Lower lobe of right lung (tissue), 2 donors: ENCODE measurements around the gene OGFR. TPM values are rescaled to one million over a fixed set of nuclear protein-coding genes. Genes with fewer than 3 reads are reported as not detected.

ENCODE experiments used
- ATAC-seq, 2 donors: fragments of 200-7000 bp; cut with Tn5 transposase; one replicate each; pipeline ENCODE4 v1.9.1; 2020 to 2022; ENCODE audit warnings: mild to moderate bottlenecking in 2 of 2, moderate library complexity in 2 of 2
- DNase-seq: peaks from one replicate; pipeline ENCODE4 v3.0.0-alpha.2; 2020
- H3K27ac ChIP-seq: fragments of 200-600 bp; one replicate; pipeline ENCODE4 v1.8.0; 2022
- H3K27me3 ChIP-seq: fragments of 200-600 bp; one replicate; pipeline ENCODE4 v1.8.0; 2022; ENCODE audit warnings: low read depth
- H3K36me3 ChIP-seq: fragments of 200-600 bp; one replicate; pipeline ENCODE4 v1.8.0; 2022; ENCODE audit warnings: mild to moderate bottlenecking
- H3K4me1 ChIP-seq: fragments of 200-600 bp; one replicate; pipeline ENCODE4 v1.8.0; 2022
- H3K4me3 ChIP-seq: fragments of 200-600 bp; one replicate; pipeline ENCODE4 v1.8.0; 2022; ENCODE audit warnings: mild to moderate bottlenecking
- H3K9me3 ChIP-seq: fragments of 200-600 bp; one replicate; pipeline ENCODE4 v1.8.0; 2022
- intact Hi-C: fragments of 100-400 bp; cut with DNase I; formaldehyde crosslinking; loops from one replicate; pipeline ENCODE4 v1.11.0; 2022
- total RNA-seq: library from RNA; stranded (reverse); fragmentation: NEBNext Ultra II Directional; extraction: Animal tissue kit (Norgen Biotek cat#: 25700); gene quantifications from one replicate; pipeline ENCODE4 v1.2.1, GENCODE V29; 2021
- TF ChIP-seq, protein P1 (sequence below): fragments of 200-600 bp; IDR thresholded peaks from one replicate; pipeline ENCODE4 v1.8.0; 2022; ENCODE audit warnings: antibody characterized with exemption, mild to moderate bottlenecking
- donor health status: DM: no; HTN: yes; CAD: no; lungs with severe emphysema.

OGFR gene
- total RNA-seq, 1 donor from 2014 or later, result 69.4 TPM

DNA sequence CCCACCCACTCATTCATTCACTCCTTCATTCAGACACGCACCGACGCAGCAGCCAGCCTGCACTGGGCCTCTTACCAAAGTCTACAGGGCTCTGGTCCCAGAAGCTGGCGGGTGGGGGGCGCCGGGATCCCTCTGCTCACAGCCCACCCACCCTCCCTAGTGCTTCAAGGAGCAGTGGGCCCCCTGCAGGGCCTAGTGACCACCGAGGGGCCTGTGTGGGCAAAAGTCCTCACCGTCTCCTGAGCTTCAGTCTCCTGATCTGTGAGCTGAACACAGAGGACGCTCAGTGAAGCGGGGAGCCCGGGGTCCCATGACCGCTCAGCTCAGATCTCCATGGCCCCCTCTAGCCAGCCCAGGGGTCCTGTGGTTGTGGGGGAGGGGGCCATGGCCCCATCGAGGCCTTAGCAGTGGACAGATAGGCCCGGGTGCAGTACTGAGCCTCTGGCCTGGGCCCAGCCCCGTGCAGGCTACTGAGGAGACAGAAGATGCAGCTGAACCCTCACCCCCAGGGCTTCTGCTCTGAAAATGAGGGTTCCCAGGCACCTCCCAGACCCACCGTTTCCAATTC lies 41.8 kb upstream of the OGFR start:
- TF ChIP-seq, protein P1, sequence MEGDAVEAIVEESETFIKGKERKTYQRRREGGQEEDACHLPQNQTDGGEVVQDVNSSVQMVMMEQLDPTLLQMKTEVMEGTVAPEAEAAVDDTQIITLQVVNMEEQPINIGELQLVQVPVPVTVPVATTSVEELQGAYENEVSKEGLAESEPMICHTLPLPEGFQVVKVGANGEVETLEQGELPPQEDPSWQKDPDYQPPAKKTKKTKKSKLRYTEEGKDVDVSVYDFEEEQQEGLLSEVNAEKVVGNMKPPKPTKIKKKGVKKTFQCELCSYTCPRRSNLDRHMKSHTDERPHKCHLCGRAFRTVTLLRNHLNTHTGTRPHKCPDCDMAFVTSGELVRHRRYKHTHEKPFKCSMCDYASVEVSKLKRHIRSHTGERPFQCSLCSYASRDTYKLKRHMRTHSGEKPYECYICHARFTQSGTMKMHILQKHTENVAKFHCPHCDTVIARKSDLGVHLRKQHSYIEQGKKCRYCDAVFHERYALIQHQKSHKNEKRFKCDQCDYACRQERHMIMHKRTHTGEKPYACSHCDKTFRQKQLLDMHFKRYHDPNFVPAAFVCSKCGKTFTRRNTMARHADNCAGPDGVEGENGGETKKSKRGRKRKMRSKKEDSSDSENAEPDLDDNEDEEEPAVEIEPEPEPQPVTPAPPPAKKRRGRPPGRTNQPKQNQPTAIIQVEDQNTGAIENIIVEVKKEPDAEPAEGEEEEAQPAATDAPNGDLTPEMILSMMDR, result no peak
- Histone ChIP-seq H3K4me3 (no peak overlapping the region), H3K27me3 (peaks cover 51% of the 10 kb centered on the region), H3K27ac (no peak overlapping the region), H3K9me3 (no peaks in the 10 kb centered on the region), H3K36me3 (no peaks in the 10 kb centered on the region), H3K4me1 (no peaks in the 10 kb centered on the region)
- DNase-seq (peak; percentile 35), ATAC-seq (no peak)
- intact Hi-C loops, result no loop called here

DNA sequence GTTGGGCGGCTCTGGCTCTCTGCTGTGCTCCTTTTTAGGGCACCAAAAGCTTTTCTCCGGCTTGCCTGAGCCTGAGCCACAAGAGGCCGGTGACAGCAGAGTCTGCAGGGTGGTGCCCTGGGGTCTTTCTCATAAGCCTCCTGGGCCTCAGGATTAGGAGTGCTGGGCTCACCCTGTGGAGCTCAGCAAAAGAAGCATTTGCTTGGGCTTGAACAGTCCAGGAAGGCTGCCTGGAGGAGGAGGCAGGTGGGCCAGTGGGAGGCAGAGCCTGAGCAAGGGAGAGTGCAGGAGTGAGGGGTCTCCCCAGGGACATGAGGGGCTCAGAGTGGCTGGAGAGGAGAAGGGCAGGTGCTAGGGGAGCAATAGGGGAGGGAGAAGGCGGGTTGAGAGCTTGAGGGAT lies 41.2 kb upstream of the OGFR start:
- no peaks in the 10 kb centered on the region for H3K36me3 ChIP-seq
- ATAC-seq (no peak), DNase-seq (peak; percentile 24)
- no peaks in the 10 kb centered on the region for H3K4me1 ChIP-seq
- intact Hi-C loops, result no loop called here
- TF ChIP-seq, protein P1, result no peak
- H3K27ac ChIP-seq, result no peak overlapping the region
- no peaks in the 10 kb centered on the region for H3K9me3 ChIP-seq
- H3K27me3 ChIP-seq, result peaks cover 52% of the 10 kb centered on the region
- no peak overlapping the region for H3K4me3 ChIP-seq

DNA sequence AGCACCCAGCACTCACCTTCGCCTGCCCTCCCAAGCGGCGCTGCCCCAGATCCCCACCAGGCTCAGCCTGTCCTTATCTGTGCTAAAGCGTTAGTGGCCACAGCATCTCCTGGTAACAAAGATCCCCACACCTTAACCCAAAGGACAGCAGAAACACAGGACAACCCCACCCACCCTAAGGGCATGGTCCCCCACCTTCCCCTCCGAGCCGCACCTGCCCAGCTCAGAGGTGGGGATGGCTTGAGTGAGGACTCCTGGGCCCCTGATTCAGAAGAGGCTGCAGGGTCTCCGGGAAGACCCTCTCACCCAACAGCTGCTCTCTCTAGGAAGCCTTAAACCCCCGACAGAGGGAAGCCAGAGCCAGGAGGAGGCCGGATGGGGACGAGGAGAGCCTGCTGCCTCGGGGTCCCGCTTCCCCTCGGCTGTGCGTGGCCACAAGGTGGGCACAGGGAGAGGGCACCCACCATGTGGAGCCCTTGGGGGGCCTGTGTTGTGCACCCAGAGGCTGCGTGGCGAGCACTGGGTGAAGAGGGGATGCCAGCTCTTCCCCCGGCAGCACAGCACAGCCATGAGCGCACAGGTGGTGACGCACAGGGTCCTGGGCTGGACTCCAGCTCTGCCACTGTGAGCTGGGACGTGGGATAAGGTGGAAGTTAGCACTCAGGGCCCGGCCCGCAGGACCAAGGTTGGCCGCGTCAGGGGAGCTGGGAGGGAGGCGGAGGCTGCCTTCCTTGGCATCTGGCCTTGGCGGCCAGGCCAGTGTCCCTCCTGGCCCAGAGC lies 40.3 kb upstream of the OGFR start:
- Histone ChIP-seq H3K9me3 (no peaks in the 10 kb centered on the region), H3K4me1 (no peaks in the 10 kb centered on the region), H3K4me3 (no peak overlapping the region), H3K27ac (no peak overlapping the region), H3K27me3 (peaks cover 52% of the 10 kb centered on the region), H3K36me3 (no peaks in the 10 kb centered on the region)
- ATAC-seq (no peak), DNase-seq (peak; percentile 24)
- TF ChIP-seq, protein P1, result no peak
- intact Hi-C loops, result no loop called here

DNA sequence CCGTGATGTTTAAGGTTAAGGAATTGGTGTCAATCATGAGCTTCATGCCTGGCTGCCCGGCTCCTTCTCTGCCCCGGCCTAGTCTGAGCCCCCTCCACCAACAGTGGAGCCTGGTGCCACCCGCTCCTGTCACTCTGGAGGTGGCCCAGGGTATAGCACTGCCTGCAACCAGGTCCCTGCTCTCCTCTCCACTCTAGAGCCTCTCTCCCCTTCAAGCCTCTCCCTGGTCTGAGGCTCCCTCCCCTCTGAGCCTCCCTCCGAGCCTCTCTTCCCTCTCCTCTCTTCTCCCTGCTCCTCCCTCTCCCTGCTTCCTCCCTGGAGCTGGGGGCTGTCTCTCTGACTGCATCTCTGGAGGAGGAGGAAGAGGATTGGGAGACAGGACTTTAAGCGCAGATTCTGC lies 39.6 kb upstream of the OGFR start:
- Histone ChIP-seq H3K27me3 (peaks cover 54% of the 10 kb centered on the region), H3K4me3 (no peak overlapping the region), H3K4me1 (no peaks in the 10 kb centered on the region), H3K9me3 (no peaks in the 10 kb centered on the region), H3K27ac (no peak overlapping the region), H3K36me3 (no peaks in the 10 kb centered on the region)
- DNase-seq (no peak), ATAC-seq (no peak)
- TF ChIP-seq, protein P1, result no peak
- intact Hi-C loops, result no loop called here

DNA sequence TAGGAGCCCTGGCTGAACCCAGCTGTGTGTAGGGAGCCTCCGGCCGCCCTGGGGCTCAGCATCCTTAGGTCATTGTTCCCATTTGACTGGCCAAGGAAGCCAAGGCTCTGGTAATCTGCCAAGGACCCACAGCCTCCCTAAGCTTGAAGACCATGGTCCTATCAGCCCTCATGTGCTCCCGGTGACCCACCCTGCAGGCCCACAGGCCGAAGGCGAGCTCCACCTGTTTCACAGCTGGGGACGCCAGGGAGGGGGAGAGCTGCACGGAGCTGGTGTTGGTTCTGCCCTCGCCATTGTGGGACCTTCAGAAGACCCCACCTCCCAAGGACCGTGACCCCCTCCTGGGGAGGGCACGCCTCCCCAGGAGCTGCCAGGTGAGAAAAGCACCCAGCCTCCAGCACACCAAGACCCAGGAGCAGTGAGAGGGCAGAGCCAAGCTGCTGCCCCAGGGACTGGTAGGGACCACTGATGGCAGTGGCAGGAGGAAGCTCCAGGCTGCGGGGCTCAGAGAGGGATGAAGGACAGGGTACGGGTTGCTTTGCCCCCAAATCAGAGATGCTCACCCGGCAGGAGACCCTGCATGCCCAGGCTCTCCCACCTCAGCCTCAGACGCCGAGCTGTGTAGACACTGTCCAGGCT lies 39.1 kb upstream of the OGFR start:
- H3K9me3 ChIP-seq, result no peaks in the 10 kb centered on the region
- no peaks in the 10 kb centered on the region for H3K4me1 ChIP-seq
- no peak for DNase-seq
- H3K27ac ChIP-seq, result no peak overlapping the region
- no peak overlapping the region for H3K4me3 ChIP-seq
- H3K36me3 ChIP-seq, result no peaks in the 10 kb centered on the region
- peaks cover 52% of the 10 kb centered on the region for H3K27me3 ChIP-seq
- intact Hi-C loops, result no loop called here
- TF ChIP-seq, protein P1, result no peak
- ATAC-seq, result no peak
